HCT116 (cell line): ENCODE data around the gene ARHGAP8. TPM values are rescaled to one million over a fixed set of nuclear protein-coding genes. Genes with fewer than 3 reads are reported as not detected.

ENCODE experiments used
- ATAC-seq: fragments of 200-7000 bp; cut with Tn5 transposase; 2 replicates; pipeline ENCODE4 v1.9.1; 2020; ENCODE audit warnings: mild to moderate bottlenecking, moderate library complexity
- BruUV-seq: library from RNA; stranded (reverse); fragments of 400-500 nt; replicated peaks from 2 replicates; lab custom pipeline; 2021; lab: Mats Ljungman, UMichigan
- CTCF ChIA-PET: fragments of 300-600 bp; sonication (Branson Sonifier 250); formaldehyde crosslinking; loops from one replicate; lab custom pipeline; 2021; ENCODE audit warnings: antibody characterized with exemption; lab: Charles Lee
- POLR2A ChIA-PET: fragments of 300-600, 350-600 bp; sonication (Branson Sonifier 250); formaldehyde crosslinking; loops from one replicate; lab custom pipeline; 2021; ENCODE audit warnings: antibody characterized with exemption; lab: Charles Lee
- RAD21 ChIA-PET, 2 experiments: fragments of 300-600 bp; sonication (Branson Sonifier 250); formaldehyde crosslinking; loops; one replicate each; lab custom pipeline; 2023; ENCODE audit warnings: low total read pairs in 2 of 2; ENCODE audit not compliant: uncharacterized antibody in 2 of 2, unreplicated experiment in 2 of 2, low non-redundant PET in 1 of 2; lab: Charles Lee
- DNase-seq: peaks from one replicate; pipeline ENCODE4 v3.0.0-alpha.2; 2010; ENCODE audit warnings: low read depth, low spot score
- H2AFZ ChIP-seq: fragments of 200-600 bp; shearing (Covaris generic), sonication (generic); 2 replicates; pipeline ENCODE4 v1.6.1; 2017; ENCODE audit warnings: low read depth, mixed run types, mixed read lengths, antibody characterized with exemption, low read length; ENCODE audit not compliant: poor library complexity, severe bottlenecking
- H3K27ac ChIP-seq: 2 replicates; pipeline ENCODE4 v1.5.1; 2012; ENCODE audit warnings: low read depth, low read length
- H3K27me3 ChIP-seq: fragments of 200-600 bp; sonication (generic); 2 replicates; pipeline ENCODE4 v1.6.1; 2016; ENCODE audit warnings: mixed run types, low read length, mixed read lengths; ENCODE audit not compliant: insufficient read depth
- H3K36me3 ChIP-seq, 2 experiments: fragments of 200-500 bp in 1 of 2; fragments of 200-600 bp in 1 of 2; sonication (Bioruptor generic) in 1 of 2; sonication (generic) in 1 of 2; 2 replicates each; pipeline versions ENCODE4 v1.5.1 to v1.6.1; 2014 to 2016; ENCODE audit warnings: low read length in 2 of 2, inconsistent platforms in 1 of 2, mixed read lengths in 1 of 2, mixed run types in 1 of 2; ENCODE audit not compliant: insufficient read depth in 2 of 2, control insufficient read depth in 1 of 2
- H3K4me1 ChIP-seq, 2 experiments: fragments of 200-600 bp in 1 of 2; sonication (generic) in 1 of 2; 2 replicates each; pipeline versions ENCODE4 v1.5.1 to v1.6.1; 2012 to 2017; ENCODE audit warnings: low read length in 2 of 2, inconsistent platforms in 1 of 2, mild to moderate bottlenecking in 1 of 2, mixed read lengths in 1 of 2, mixed run types in 1 of 2, moderate library complexity in 1 of 2; ENCODE audit not compliant: insufficient read depth in 2 of 2, control insufficient read depth in 1 of 2
- H3K4me2 ChIP-seq: fragments of 200-600 bp; sonication (generic); 2 replicates; pipeline ENCODE4 v1.6.1; 2017; ENCODE audit warnings: mixed run types, low read length, mixed read lengths
- H3K4me3 ChIP-seq, 2 experiments: fragments of 200-600 bp in 1 of 2; sonication (generic) in 1 of 2; replicated peaks in 1 of 2; 2 replicates each; pipeline ENCODE4 v1.5.1; 2011 to 2016; ENCODE audit warnings: low read length in 2 of 2, control low read depth in 1 of 2, low read depth in 1 of 2, mild to moderate bottlenecking in 1 of 2, mixed read lengths in 1 of 2, mixed run types in 1 of 2
- H3K79me2 ChIP-seq: fragments of 200-600 bp; sonication (generic); 2 replicates; pipeline ENCODE4 v1.6.1; 2017; ENCODE audit warnings: mild to moderate bottlenecking, mixed run types, low read length, moderate library complexity, mixed read lengths; ENCODE audit not compliant: insufficient read depth
- H3K9ac ChIP-seq: fragments of 200-600 bp; sonication (generic); 2 replicates; pipeline ENCODE4 v1.6.1; 2016; ENCODE audit warnings: low read length, mixed read lengths
- H3K9me2 ChIP-seq: fragments of 200-600 bp; sonication (generic), shearing (Covaris generic); 2 replicates; pipeline ENCODE4 v1.6.1; 2017; ENCODE audit warnings: mixed run types, mild to moderate bottlenecking, moderate library complexity; ENCODE audit not compliant: insufficient read depth
- H3K9me3 ChIP-seq, 2 experiments: fragments of 200-500 bp in 1 of 2; fragments of 200-600 bp in 1 of 2; sonication (Bioruptor generic) in 1 of 2; sonication (generic) in 1 of 2; 2 replicates each; pipeline ENCODE4 v1.6.1; 2014 to 2017; ENCODE audit warnings: low read length in 2 of 2, mixed read lengths in 2 of 2, inconsistent platforms in 1 of 2, low read depth in 1 of 2, mild to moderate bottlenecking in 1 of 2, mixed run types in 1 of 2, moderate library complexity in 1 of 2; ENCODE audit not compliant: control insufficient read depth in 1 of 2, insufficient read depth in 1 of 2
- H4K20me1 ChIP-seq: fragments of 200-600 bp; sonication (generic), shearing (Covaris generic); 2 replicates; pipeline ENCODE4 v1.6.1; 2017; ENCODE audit warnings: mixed run types, mild to moderate bottlenecking, moderate library complexity; ENCODE audit not compliant: insufficient read depth
- EGR1 ChIP-seq: IDR thresholded peaks from 2 replicates; pipeline ENCODE4 v1.6.1; 2012; ENCODE audit warnings: low read depth
- POLR2A ChIP-seq: IDR thresholded peaks from 2 replicates; pipeline ENCODE4 v1.7.0; 2011; ENCODE audit warnings: borderline replicate concordance; ENCODE audit not compliant: insufficient read depth, insufficient read length; ENCODE audit errors: extremely low read depth
- POLR2AphosphoS5 ChIP-seq: IDR thresholded peaks from 2 replicates; pipeline ENCODE4 v1.6.1; 2011; ENCODE audit warnings: mild to moderate bottlenecking, low read depth, low read length, moderate library complexity
- RAD21 ChIP-seq: IDR thresholded peaks from 2 replicates; pipeline ENCODE4 v1.6.1; 2012; ENCODE audit warnings: low read depth, mild to moderate bottlenecking
- SIN3A ChIP-seq: IDR thresholded peaks from 2 replicates; pipeline ENCODE4 v1.6.1; 2012; ENCODE audit warnings: low read depth
- ZNF274 ChIP-seq: fragments of 200-500 bp; sonication (Bioruptor generic); IDR thresholded peaks from 2 replicates; pipeline ENCODE4 v1.6.1; 2014; ENCODE audit warnings: mild to moderate bottlenecking, low read depth, low read length, inconsistent platforms
- intact Hi-C: fragments of 100-400 bp; cut with micrococcal nuclease; formaldehyde crosslinking; loops from 2 replicates; pipeline ENCODE4 v1.10.0; 2022
- total RNA-seq: library from RNA; stranded (reverse); gene quantifications from one replicate; pipeline ENCODE4 v1.2.1, GENCODE V29; 2021; ENCODE audit not compliant: unreplicated experiment
- TF ChIP-seq, protein P1 (sequence below): IDR thresholded peaks from 2 replicates; pipeline ENCODE4 v1.6.1; 2012
- TF ChIP-seq, protein P2 (sequence below), 3 experiments: fragments of 200-600 bp in 1 of 3; sonication (generic) in 1 of 3; IDR thresholded peaks in 2 of 3; conservative IDR thresholded peaks in 1 of 3; 2 replicates each; pipeline ENCODE4 v1.5.1; 2012 to 2017; ENCODE audit warnings: low read depth in 2 of 3, low read length in 2 of 3, antibody characterized with exemption in 1 of 3, borderline replicate concordance in 1 of 3, control low read depth in 1 of 3, mild to moderate bottlenecking in 1 of 3, mixed read lengths in 1 of 3, mixed run types in 1 of 3, moderate library complexity in 1 of 3; ENCODE audit not compliant: insufficient read depth in 1 of 3
- TF ChIP-seq, protein P3 (sequence below): IDR thresholded peaks from 2 replicates; pipeline ENCODE4 v1.6.1; 2012; ENCODE audit warnings: low read depth
- TF ChIP-seq, protein P4 (sequence below): IDR thresholded peaks from 2 replicates; pipeline ENCODE4 v1.6.1; 2011; ENCODE audit warnings: mild to moderate bottlenecking, low read length, moderate library complexity; ENCODE audit not compliant: insufficient replicate concordance; ENCODE audit errors: extremely low read depth

Gene ARHGAP8
- total RNA-seq, 1 experiment from 2014 or later: 67.5 TPM

DNA sequence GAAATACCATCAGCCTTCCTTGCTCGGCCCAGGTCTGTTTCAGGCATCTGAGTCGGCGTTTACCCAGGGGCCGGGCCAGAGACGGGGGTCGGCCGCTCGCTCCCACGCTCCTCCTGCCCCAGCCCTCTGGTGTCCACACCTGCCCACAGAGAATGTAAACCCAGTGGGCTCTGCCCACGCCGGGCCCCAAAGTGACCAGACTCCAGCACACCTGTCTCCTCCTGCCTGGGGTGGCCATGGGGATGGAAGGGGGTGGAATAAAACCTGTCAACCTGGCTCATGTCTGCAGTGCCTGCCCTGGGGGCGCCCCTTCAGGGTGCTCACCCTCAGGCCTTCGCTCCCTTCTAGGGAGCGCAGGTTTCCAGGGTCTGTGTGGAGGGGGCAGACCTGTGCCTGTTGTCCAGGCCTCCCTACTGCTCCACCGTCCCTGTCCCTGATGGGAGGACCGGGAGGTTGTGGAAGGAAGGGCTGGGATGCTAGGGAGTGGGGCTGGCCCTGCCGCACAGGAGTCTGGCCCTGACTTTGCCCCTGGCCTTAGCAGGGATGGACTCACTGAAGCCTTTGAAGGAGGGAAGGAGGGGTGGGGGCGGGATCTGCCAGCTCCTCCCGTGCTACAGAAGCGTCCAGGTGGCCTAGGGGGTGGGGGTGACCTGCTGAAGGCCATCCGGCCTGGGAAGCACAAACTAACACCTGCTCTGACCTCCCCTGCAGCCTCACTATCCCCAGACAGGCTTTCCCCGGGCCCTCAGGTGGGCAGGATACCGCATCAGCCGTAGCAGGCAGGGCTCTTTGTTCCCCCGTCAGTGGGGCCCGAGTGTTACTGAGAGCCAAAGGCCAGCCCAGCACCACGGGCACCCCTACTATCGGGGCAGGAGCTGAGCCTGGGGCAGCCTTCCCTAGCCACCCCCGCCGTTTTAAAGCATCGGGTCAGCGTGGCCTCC lies 14.7 kb upstream of the ARHGAP8 start:
- no peaks in the 10 kb centered on the region for H3K27me3 ChIP-seq
- intact Hi-C loops: no loop called here
- H3K36me3 ChIP-seq: no peaks in the 10 kb centered on the region
- DNase-seq (no peak), ATAC-seq (peak; percentile 4)
- peak overlapping the region; percentile 13; the same call in 1 of the 2 replicates for H3K9ac ChIP-seq
- H2AFZ ChIP-seq: no peak overlapping the region
- ChIA-PET POLR2A (no interaction called here), CTCF (interaction anchor here (0.6 to 1.3 kb wide), 2 partner anchors 52 to 53 kb away, joined by 3 to 6 read pairs; no protein-coding TSS in a partner anchor), RAD21 (no interaction called here)
- no peaks in the 10 kb centered on the region for H3K9me2 ChIP-seq
- H3K4me2 ChIP-seq: peak overlapping the region; percentile 60
- H3K79me2 ChIP-seq: no peaks in the 10 kb centered on the region
- H3K4me1 ChIP-seq: peaks cover 22 to 38% of the 10 kb centered on the region in 2 experiments
- H3K4me3 ChIP-seq: no peak overlapping the region
- H3K27ac ChIP-seq: peak overlapping the region; percentile 14; the same call in 1 of the 2 replicates
- H3K9me3 ChIP-seq: no peaks in the 10 kb centered on the region
- TSS peak; percentile 12 for BruUV-seq
- no peaks in the 10 kb centered on the region for H4K20me1 ChIP-seq
- no peak for TF ChIP-seq RAD21
- TF ChIP-seq, protein P1, sequence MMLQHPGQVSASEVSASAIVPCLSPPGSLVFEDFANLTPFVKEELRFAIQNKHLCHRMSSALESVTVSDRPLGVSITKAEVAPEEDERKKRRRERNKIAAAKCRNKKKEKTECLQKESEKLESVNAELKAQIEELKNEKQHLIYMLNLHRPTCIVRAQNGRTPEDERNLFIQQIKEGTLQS: no peak
- TF ChIP-seq, protein P2, sequence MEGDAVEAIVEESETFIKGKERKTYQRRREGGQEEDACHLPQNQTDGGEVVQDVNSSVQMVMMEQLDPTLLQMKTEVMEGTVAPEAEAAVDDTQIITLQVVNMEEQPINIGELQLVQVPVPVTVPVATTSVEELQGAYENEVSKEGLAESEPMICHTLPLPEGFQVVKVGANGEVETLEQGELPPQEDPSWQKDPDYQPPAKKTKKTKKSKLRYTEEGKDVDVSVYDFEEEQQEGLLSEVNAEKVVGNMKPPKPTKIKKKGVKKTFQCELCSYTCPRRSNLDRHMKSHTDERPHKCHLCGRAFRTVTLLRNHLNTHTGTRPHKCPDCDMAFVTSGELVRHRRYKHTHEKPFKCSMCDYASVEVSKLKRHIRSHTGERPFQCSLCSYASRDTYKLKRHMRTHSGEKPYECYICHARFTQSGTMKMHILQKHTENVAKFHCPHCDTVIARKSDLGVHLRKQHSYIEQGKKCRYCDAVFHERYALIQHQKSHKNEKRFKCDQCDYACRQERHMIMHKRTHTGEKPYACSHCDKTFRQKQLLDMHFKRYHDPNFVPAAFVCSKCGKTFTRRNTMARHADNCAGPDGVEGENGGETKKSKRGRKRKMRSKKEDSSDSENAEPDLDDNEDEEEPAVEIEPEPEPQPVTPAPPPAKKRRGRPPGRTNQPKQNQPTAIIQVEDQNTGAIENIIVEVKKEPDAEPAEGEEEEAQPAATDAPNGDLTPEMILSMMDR (IDR thresholded peaks at IDR 0.05 in 2 of 3, conservative IDR thresholded peaks at IDR 0.05 in 1 of 3; ENCODE audit: borderline replicate concordance in 1 of 3, insufficient read depth in 1 of 3, low read depth in 2 of 3, low read length in 2 of 3): no peak
- TF ChIP-seq SIN3A: no peak
- TF ChIP-seq POLR2A: no peak
- no peak for TF ChIP-seq POLR2AphosphoS5
- no peak for TF ChIP-seq ZNF274
- no peak for TF ChIP-seq EGR1
- TF ChIP-seq, protein P3, sequence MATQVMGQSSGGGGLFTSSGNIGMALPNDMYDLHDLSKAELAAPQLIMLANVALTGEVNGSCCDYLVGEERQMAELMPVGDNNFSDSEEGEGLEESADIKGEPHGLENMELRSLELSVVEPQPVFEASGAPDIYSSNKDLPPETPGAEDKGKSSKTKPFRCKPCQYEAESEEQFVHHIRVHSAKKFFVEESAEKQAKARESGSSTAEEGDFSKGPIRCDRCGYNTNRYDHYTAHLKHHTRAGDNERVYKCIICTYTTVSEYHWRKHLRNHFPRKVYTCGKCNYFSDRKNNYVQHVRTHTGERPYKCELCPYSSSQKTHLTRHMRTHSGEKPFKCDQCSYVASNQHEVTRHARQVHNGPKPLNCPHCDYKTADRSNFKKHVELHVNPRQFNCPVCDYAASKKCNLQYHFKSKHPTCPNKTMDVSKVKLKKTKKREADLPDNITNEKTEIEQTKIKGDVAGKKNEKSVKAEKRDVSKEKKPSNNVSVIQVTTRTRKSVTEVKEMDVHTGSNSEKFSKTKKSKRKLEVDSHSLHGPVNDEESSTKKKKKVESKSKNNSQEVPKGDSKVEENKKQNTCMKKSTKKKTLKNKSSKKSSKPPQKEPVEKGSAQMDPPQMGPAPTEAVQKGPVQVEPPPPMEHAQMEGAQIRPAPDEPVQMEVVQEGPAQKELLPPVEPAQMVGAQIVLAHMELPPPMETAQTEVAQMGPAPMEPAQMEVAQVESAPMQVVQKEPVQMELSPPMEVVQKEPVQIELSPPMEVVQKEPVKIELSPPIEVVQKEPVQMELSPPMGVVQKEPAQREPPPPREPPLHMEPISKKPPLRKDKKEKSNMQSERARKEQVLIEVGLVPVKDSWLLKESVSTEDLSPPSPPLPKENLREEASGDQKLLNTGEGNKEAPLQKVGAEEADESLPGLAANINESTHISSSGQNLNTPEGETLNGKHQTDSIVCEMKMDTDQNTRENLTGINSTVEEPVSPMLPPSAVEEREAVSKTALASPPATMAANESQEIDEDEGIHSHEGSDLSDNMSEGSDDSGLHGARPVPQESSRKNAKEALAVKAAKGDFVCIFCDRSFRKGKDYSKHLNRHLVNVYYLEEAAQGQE: no peak
- TF ChIP-seq, protein P4, sequence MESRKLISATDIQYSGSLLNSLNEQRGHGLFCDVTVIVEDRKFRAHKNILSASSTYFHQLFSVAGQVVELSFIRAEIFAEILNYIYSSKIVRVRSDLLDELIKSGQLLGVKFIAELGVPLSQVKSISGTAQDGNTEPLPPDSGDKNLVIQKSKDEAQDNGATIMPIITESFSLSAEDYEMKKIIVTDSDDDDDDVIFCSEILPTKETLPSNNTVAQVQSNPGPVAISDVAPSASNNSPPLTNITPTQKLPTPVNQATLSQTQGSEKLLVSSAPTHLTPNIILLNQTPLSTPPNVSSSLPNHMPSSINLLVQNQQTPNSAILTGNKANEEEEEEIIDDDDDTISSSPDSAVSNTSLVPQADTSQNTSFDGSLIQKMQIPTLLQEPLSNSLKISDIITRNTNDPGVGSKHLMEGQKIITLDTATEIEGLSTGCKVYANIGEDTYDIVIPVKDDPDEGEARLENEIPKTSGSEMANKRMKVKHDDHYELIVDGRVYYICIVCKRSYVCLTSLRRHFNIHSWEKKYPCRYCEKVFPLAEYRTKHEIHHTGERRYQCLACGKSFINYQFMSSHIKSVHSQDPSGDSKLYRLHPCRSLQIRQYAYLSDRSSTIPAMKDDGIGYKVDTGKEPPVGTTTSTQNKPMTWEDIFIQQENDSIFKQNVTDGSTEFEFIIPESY: no peak
